Hepatocyte (in vitro differentiated cells): ENCODE measurements around the gene MEN1.

Source experiments
- EZH2 ChIP-seq: fragments of 200-600 bp; sonication (generic); IDR thresholded peaks from 2 replicates; pipeline ENCODE4 v1.6.1; 2016; ENCODE audit warnings: antibody characterized with exemption, mild to moderate bottlenecking, borderline replicate concordance
- TF ChIP-seq, protein P1 (sequence below): fragments of 200-600 bp; sonication (generic); IDR thresholded peaks from 2 replicates; pipeline ENCODE4 v1.5.1; 2016; ENCODE audit warnings: antibody characterized with exemption, mild to moderate bottlenecking; ENCODE audit not compliant: poor library complexity

DNA sequence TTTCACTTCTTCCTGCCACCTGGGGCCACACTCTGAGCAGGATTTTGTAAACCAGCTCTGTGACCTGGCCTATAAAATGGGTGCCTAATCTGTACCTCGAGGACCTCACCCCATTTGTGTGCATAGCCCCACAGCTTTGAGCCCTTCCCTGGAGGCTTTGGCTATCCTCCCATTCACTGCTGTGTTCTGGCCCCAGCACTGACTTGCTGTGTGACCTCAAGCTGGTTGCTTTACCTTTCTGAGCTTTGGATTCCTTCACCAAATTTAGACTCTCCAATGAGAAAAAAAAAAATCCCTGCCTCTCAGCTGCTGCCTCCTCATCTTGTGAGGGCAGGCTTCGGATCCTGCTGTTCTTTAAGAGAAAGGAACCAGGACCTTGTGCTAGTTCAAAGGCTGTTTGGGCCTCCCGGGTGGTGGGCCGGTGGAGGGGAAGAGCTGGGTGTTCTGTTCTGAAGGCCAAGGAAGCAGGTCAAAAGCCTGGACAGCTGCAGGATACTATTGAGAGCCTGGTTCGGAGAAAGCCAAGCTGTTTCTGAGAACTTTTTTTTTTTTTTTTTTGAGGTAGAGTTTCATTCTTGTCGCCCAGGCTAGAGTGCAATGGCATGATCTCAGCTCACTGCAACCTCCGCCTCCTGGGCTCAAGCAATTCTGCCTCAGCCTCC is 49.5 kb downstream of the MEN1 start:
- TF ChIP-seq, protein P1, sequence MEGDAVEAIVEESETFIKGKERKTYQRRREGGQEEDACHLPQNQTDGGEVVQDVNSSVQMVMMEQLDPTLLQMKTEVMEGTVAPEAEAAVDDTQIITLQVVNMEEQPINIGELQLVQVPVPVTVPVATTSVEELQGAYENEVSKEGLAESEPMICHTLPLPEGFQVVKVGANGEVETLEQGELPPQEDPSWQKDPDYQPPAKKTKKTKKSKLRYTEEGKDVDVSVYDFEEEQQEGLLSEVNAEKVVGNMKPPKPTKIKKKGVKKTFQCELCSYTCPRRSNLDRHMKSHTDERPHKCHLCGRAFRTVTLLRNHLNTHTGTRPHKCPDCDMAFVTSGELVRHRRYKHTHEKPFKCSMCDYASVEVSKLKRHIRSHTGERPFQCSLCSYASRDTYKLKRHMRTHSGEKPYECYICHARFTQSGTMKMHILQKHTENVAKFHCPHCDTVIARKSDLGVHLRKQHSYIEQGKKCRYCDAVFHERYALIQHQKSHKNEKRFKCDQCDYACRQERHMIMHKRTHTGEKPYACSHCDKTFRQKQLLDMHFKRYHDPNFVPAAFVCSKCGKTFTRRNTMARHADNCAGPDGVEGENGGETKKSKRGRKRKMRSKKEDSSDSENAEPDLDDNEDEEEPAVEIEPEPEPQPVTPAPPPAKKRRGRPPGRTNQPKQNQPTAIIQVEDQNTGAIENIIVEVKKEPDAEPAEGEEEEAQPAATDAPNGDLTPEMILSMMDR = no peak
- no peak for TF ChIP-seq EZH2
